SK-N-MC (cell line): ENCODE measurements around the gene SPPL2B.

Experiments
- DNase-seq: peaks from one replicate; pipeline ENCODE4 v3.0.0-alpha.2; 2011; ENCODE audit warnings: low read depth, low spot score
- H3K27ac ChIP-seq: fragments of 200-600 bp; sonication (generic); 2 replicates; pipeline ENCODE4 v1.5.1; 2016; ENCODE audit warnings: mixed run types
- H3K36me3 ChIP-seq: fragments of 200-600 bp; sonication (generic); 2 replicates; pipeline ENCODE4 v1.6.1; 2017; ENCODE audit warnings: antibody characterized with exemption, low read length, mixed read lengths; ENCODE audit not compliant: insufficient read depth
- H3K4me3 ChIP-seq: fragments of 200-600 bp; sonication (generic); 2 replicates; pipeline ENCODE4 v1.5.1; 2016
- H3K9ac ChIP-seq: fragments of 200-600 bp; sonication (generic); 2 replicates; pipeline ENCODE4 v1.8.0; 2017; ENCODE audit warnings: mixed run types, mixed read lengths; ENCODE audit not compliant: insufficient read length
- H3K9me3 ChIP-seq: fragments of 200-600 bp; sonication (generic); 2 replicates; pipeline ENCODE4 v1.6.1; 2017; ENCODE audit warnings: low read depth, mild to moderate bottlenecking, antibody characterized with exemption, low read length, moderate library complexity, mixed read lengths
- EZH2 ChIP-seq: fragments of 200-600 bp; sonication (generic); IDR thresholded peaks from one replicate; pipeline ENCODE4 v1.6.1; 2017; ENCODE audit warnings: antibody characterized with exemption
- FOXP2 ChIP-seq: optimal IDR thresholded peaks from 2 replicates; pipeline ENCODE3; 2011; ENCODE audit warnings: mild to moderate bottlenecking, moderate library complexity; ENCODE audit not compliant: insufficient read depth; ENCODE audit errors: extremely low read length, control extremely low read depth
- POLR2AphosphoS5 ChIP-seq: IDR thresholded peaks from 2 replicates; pipeline ENCODE4 v1.6.1; 2012; ENCODE audit warnings: mild to moderate bottlenecking, low read depth, low read length, borderline replicate concordance

Gene SPPL2B

DNA sequence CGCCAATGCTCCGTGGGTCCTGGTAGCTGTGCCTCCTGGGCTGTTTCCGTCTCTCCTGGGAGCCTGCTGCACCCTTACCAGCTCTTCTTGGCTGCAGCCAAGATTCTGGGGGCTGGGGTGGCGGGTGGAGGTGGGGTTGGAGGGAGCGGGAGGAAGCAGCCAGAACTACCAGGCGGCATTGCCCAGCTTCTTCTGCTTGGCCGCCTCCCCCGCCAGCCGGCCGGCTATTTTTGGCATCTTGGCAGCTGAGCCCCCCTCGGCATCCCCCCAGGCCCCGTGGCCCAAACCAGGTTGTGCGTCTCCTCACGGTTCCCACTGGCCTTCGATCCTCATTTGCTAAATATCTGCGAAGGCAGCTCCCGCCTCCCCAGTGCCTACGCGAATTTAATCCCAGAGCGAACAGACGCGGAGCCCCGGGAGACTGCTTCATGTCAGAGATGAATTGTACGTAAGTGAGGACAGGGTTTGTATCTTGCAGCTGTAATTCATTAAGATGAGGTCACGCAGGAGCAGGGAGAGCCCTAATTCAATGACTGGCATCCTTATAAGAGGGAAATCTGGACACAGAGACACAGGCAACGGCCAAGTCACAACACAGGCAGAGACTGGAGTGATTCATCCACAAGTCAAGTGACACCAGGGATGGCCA is 33.7 kb upstream of the SPPL2B start:
- H3K9me3 ChIP-seq, result no peaks in the 10 kb centered on the region
- peak overlapping the region; percentile 36; the same call in 1 of the 2 replicates for H3K4me3 ChIP-seq
- TF ChIP-seq EZH2 (no peak), POLR2AphosphoS5 (no peak), FOXP2 (no peak)
- no peak overlapping the region for H3K27ac ChIP-seq
- no peaks in the 10 kb centered on the region for H3K36me3 ChIP-seq
- DNase-seq, result no peak
- H3K9ac ChIP-seq, result no peak overlapping the region

DNA sequence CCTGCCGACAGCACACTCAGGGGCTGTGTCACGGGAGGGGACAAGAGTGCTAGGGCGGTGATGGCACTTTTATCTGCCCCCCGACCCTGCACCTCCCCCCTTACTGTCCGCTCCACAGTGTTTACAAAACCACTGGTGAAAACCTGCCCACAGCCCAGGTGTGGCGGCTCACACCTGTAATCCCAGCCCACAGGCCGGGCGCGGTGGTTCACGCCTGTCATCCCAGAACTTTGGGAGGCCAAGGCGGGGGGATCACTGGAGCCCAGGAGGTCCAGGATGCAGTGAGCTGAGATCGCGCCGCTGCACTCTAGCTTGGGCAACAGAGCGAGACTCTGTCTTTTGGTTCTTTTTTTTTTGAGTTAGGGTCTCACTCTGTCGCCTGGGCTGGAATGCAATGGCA is 32.3 kb upstream of the SPPL2B start:
- H3K4me3 ChIP-seq, result no peak overlapping the region
- no peaks in the 10 kb centered on the region for H3K9me3 ChIP-seq
- no peak for DNase-seq
- TF ChIP-seq POLR2AphosphoS5 (no peak), FOXP2 (no peak), EZH2 (no peak)
- no peak overlapping the region for H3K27ac ChIP-seq
- H3K9ac ChIP-seq, result no peak overlapping the region
- no peaks in the 10 kb centered on the region for H3K36me3 ChIP-seq

DNA sequence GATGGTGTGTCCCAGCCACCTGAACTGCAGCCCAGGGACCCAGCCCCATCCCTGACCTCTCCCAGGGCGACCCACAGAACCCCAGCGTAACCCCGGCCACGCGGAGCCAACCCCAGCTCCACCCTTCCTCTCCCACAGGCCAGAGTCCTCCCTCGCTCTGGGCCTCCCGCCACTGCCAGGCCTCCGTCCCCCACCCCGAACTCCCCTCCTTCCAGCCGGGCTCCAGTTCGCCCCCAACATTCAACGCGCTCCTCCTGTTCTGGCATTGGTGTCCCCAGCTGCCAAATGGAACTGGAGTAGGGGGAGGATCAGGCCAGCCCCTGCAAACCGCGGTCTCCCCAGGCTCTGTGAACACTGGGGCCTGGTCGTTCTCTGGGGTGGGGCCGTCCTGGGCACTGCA is 28.0 kb upstream of the SPPL2B start:
- Histone ChIP-seq H3K9ac (no peak overlapping the region), H3K36me3 (no peaks in the 10 kb centered on the region)
- TF ChIP-seq EZH2 (no peak), FOXP2 (no peak), POLR2AphosphoS5 (no peak)

DNA sequence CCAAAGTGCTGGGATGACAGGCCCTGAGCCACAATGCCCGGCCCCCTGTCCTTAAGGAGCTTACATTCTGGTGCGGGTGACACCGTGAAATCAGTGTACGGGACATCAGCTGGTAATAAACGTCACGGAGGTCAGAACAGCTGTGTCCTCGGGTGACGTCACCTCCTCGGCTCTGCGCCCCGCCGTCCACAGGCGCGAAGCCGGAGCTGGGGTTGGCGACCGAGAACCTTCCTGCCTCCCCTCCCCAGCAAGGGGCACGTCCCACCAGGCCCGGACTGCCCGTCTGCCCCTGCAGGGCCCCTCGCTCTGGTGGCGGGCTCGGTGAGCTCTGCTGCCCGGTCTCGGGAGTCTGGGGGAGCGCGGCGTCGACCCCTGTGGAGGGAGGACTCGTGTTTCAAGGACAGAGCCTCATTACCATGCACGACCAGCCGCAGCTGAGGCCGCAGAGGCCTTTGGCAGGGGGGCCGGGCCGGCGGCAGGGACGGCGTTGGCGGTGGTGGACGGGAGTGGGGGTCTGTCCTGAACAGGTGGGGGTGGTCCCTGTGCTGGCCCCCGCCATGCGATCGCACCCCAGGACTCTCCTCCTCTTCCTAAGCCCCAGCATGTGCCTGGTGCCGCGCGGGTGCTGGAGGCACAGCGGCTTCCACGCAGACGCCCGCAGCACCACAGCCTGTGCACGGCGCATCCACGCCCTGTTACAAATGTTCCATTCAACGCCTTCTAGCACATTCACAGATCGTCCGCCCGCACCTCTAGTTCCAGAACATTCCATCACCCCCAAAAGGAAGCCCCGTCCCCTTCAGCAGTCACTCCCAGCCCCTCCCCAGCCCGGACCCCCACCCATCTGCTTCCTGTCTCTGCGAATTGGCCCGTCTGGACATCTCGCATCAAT is 25.9 kb upstream of the SPPL2B start:
- Histone ChIP-seq H3K27ac (no peak overlapping the region), H3K4me3 (no peak overlapping the region)
- DNase-seq, result no peak

More for the DNA sequence above, 28.0 kb upstream of the SPPL2B start:
- H3K4me3 ChIP-seq, result no peak overlapping the region
- no peak overlapping the region for H3K27ac ChIP-seq
- no peak for DNase-seq
- H3K9me3 ChIP-seq, result no peaks in the 10 kb centered on the region

DNA sequence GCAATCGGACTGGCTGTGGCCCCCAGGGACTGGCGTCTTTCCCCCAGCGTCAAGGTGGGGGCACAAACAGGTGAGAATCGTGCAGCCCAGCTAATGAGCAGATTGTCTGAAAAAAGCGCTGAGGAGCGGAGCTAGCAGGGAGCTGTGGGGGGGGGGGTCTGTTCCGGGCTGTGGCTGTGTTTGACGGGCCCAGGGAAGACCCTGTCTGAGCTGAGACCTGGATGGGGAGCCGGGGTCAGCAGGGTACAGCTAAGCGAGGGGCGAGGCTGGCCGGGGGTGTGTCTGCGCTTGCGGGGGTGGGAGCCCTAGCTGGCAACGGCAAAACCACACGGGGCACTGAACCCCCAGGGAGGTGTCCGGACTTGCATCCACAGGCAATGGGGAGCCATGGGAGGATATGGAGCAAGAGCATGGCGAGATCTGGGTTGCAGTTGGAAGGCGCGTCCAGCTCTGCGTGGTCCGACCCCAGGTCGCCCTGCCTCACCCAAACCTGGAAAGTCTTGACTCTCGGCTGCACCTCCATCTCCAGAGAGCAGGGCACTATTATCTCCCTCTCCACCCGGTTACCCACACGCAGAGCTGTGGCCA is 25.2 kb upstream of the SPPL2B start:
- no peak overlapping the region for H3K9ac ChIP-seq
- H3K27ac ChIP-seq, result no peak overlapping the region
- TF ChIP-seq POLR2AphosphoS5 (no peak), FOXP2 (no peak), EZH2 (no peak)
- no peak for DNase-seq
- H3K9me3 ChIP-seq, result no peaks in the 10 kb centered on the region
- H3K4me3 ChIP-seq, result no peak overlapping the region
- H3K36me3 ChIP-seq, result no peaks in the 10 kb centered on the region

More for the DNA sequence above, 25.9 kb upstream of the SPPL2B start:
- TF ChIP-seq POLR2AphosphoS5 (no peak), EZH2 (no peak), FOXP2 (no peak)
- no peaks in the 10 kb centered on the region for H3K36me3 ChIP-seq
- no peaks in the 10 kb centered on the region for H3K9me3 ChIP-seq
- H3K9ac ChIP-seq, result no peak overlapping the region

DNA sequence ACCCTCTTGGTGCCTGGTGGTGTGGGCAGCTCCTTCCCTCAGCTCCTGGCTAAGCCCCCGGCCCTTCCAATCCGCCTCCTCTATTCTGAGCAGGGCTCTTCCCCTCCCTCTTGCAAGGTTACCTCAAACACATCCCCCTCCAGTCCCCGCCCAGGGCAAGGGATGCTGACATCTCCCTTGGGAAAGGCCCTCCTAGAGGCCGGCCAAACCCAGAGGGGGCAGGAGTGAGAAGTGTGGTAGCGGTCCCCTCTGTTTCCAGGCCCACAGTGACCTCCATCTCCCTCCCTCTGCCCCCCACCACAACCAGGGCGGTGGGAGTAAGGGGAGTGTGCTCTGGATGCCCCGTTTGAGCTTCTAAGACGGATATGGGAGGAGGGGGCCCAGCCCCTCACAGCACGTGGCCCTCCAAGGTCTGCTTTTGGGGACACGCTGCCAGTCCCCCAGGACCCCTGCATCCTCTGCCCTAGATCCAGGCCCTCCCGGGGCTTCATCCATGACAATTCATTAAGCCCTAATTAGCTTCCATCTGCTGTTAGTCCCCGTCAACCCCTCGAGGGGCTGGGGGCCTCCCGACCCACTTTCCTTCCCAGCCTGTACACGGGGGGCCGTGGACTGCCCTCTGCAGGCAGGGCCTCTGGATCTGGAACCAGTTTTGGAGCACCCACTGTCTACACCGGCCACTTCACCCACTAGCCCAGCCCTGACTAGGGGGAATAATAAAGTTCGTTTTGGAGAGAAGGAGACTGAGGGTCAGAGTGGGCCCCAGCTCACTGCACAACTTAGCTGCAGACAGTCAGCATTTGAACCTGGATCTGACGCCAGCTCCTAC is 22.8 kb upstream of the SPPL2B start:
- Histone ChIP-seq H3K36me3 (no peaks in the 10 kb centered on the region), H3K4me3 (no peak overlapping the region), H3K27ac (no peak overlapping the region), H3K9ac (no peak overlapping the region), H3K9me3 (no peaks in the 10 kb centered on the region)
- no peak for TF ChIP-seq POLR2AphosphoS5
- no peak for TF ChIP-seq FOXP2
- no peak for TF ChIP-seq EZH2
- DNase-seq, result no peak

DNA sequence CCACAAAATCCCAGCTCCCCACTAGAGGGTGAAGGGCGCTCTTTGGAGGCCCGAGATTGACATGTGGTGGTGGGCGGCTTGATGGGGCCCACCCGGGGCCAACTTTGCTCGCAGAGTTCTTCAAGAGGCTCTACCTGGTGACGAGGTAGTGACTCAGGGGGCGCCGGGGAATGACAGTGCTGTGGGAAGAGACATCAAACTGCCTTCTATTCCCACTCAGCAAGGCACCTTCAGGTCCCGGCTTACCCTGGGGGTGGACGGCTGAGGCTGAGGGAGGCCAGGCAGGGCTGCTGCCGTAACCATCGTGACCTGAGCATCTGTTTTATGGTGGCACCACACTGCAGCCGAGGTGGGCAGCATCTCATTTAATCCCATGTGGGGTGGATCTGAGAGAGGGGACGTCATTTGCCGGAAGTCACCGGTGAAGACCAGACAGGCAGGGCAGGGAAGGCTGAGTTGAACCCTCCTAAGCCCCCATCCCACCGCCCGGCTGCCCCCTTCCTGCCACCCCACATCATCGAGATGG is 22.1 kb upstream of the SPPL2B start:
- Histone ChIP-seq H3K36me3 (no peaks in the 10 kb centered on the region), H3K27ac (no peak overlapping the region), H3K9me3 (no peaks in the 10 kb centered on the region), H3K9ac (no peak overlapping the region), H3K4me3 (no peak overlapping the region)
- TF ChIP-seq FOXP2 (no peak), POLR2AphosphoS5 (no peak), EZH2 (no peak)
- DNase-seq, result no peak
